PFSK-1 (cell line): ENCODE measurements around the gene NXPH1.

Experiments
- FOXP2 ChIP-seq: optimal IDR thresholded peaks from 2 replicates; pipeline ENCODE3; 2011; ENCODE audit warnings: borderline replicate concordance, control low read depth, inconsistent platforms; ENCODE audit not compliant: insufficient read depth; ENCODE audit errors: extremely low read length, extremely low read depth
- POLR2AphosphoS5 ChIP-seq: IDR thresholded peaks from 2 replicates; pipeline ENCODE4 v1.6.1; 2012; ENCODE audit warnings: low read depth, mild to moderate bottlenecking, control low read depth, low read length, moderate library complexity
- SIN3A ChIP-seq: IDR thresholded peaks from 2 replicates; pipeline ENCODE4 v1.6.1; 2012; ENCODE audit warnings: mild to moderate bottlenecking, low read length, moderate library complexity, borderline replicate concordance; ENCODE audit not compliant: insufficient read depth
- TAF1 ChIP-seq: IDR thresholded peaks from 2 replicates; pipeline ENCODE4 v1.6.1; 2012; ENCODE audit warnings: low read length, control low read depth, borderline replicate concordance; ENCODE audit not compliant: insufficient read depth
- TF ChIP-seq, protein P1 (sequence below), 2 experiments: IDR thresholded peaks; 2 replicates each; pipeline versions ENCODE4 v1.6.1 to v1.8.0; 2011 to 2012; ENCODE audit warnings: low read depth in 2 of 2, low read length in 2 of 2, control low read depth in 1 of 2, inconsistent platforms in 1 of 2, mild to moderate bottlenecking in 1 of 2, moderate library complexity in 1 of 2; ENCODE audit not compliant: insufficient read depth in 1 of 2

Gene NXPH1

DNA sequence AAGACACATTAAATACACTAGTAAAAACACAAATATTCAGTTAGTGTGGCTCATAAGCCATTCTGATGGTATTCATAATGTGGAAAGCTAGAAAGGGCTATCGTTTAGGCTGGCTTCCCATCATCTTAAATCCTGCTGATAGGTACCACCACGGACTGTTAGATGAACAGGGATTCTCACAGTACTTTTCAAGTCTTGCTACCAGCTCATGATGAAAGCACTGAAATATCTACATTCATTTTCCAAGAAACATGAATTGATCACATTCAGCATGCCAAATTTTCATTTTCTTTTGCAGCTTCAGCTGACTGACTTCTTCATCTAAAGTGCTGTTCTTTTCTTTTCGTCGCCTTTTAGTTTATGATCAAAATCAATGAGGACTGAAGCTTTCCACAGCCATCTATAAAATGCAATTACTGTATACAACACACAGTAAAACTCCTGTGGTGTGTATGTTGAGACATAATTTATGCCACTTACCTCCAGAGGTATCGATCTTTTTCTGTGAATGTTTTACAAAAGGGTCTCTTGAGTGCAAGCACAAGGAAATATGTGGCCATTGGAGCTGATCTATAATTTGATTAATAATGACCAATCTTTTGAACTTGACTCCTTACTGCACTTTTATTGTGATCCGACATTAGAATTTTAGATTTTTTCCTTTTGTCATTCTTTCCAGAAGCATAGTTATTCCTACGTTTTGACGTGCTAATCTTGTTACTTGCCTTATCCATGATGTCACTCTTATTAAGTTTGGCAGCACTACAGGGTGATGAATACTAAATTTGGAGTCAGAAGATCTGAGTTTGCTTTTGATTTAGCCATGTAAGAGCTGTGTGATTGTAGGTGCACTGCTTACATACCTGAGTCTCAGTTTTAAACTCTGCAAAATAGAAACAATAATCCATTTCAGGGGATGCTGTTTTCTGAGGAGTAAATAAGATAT is 58.4 kb downstream of the NXPH1 start:
- TF ChIP-seq SIN3A (no peak), POLR2AphosphoS5 (no peak), FOXP2 (no peak), TAF1 (no peak)
- TF ChIP-seq, protein P1, sequence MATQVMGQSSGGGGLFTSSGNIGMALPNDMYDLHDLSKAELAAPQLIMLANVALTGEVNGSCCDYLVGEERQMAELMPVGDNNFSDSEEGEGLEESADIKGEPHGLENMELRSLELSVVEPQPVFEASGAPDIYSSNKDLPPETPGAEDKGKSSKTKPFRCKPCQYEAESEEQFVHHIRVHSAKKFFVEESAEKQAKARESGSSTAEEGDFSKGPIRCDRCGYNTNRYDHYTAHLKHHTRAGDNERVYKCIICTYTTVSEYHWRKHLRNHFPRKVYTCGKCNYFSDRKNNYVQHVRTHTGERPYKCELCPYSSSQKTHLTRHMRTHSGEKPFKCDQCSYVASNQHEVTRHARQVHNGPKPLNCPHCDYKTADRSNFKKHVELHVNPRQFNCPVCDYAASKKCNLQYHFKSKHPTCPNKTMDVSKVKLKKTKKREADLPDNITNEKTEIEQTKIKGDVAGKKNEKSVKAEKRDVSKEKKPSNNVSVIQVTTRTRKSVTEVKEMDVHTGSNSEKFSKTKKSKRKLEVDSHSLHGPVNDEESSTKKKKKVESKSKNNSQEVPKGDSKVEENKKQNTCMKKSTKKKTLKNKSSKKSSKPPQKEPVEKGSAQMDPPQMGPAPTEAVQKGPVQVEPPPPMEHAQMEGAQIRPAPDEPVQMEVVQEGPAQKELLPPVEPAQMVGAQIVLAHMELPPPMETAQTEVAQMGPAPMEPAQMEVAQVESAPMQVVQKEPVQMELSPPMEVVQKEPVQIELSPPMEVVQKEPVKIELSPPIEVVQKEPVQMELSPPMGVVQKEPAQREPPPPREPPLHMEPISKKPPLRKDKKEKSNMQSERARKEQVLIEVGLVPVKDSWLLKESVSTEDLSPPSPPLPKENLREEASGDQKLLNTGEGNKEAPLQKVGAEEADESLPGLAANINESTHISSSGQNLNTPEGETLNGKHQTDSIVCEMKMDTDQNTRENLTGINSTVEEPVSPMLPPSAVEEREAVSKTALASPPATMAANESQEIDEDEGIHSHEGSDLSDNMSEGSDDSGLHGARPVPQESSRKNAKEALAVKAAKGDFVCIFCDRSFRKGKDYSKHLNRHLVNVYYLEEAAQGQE (IDR thresholded peaks at IDR 0.05; ENCODE audit: insufficient read depth in 1 of 2, low read depth in 2 of 2, low read length in 2 of 2) = no peak

DNA sequence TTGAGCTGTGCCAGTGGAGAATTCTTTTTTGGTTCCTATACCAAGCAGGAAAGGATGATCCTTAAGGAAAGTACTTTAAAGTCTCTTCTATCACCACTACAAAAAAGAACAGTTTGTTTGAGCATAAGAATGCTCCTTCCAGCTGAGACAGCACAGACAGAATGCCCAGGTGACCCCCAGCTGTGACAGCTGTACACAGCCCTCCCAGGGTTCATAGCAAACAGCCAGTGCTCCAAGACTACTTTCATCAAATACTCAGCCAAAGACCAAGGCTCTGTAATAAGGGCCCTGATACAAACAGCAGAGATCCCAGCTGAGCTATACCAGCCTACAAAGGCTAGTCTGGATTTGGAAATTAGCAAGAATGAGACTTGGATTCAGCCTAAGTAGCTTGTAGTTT is 65.7 kb downstream of the NXPH1 start:
- TF ChIP-seq FOXP2 (no peak), SIN3A (no peak)

DNA sequence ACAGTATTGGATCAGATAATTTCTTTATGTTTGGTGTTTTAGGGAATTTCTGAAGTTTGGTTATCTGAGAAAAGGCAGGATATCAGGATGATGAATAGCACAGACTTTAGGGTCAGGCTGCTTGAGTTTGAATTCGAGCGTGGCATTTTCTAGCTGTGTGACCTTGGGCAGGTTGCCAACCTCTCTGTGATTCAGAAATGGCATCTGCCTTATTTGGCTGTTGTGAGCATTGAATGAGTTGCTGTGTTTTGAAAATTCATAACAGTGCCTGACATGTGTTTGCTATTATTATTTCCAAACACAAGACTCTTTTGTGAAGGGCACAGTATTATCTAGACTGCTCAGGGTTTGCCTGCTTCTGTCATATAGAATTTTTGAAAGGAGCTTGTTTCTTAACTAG is 66.9 kb downstream of the NXPH1 start:
- no peak for TF ChIP-seq FOXP2
- no peak for TF ChIP-seq POLR2AphosphoS5
- TF ChIP-seq, protein P1 (IDR thresholded peaks at IDR 0.05; ENCODE audit: insufficient read depth in 1 of 2, low read depth in 2 of 2, low read length in 2 of 2) = no peak
- no peak for TF ChIP-seq SIN3A
- no peak for TF ChIP-seq TAF1

DNA sequence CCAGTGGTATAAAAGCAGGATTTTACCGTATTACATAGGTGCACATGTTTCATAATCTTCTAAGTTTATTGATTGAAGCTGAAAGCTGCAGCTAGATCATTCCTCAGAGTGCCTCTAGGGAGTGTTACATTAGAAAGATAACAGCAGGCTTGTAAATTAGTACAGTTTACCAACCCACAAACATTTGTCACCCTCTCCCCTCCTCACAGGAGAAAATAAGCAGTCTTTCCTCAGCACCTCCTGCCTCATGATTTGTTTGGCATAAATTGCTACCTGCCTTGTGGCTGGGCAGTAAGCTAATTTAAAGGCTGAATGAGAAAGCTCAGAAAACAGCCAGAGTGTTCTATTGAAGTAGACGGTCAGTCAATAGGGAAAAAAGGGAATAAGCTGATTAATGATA is 74.2 kb downstream of the NXPH1 start:
- TF ChIP-seq FOXP2 = no peak

DNA sequence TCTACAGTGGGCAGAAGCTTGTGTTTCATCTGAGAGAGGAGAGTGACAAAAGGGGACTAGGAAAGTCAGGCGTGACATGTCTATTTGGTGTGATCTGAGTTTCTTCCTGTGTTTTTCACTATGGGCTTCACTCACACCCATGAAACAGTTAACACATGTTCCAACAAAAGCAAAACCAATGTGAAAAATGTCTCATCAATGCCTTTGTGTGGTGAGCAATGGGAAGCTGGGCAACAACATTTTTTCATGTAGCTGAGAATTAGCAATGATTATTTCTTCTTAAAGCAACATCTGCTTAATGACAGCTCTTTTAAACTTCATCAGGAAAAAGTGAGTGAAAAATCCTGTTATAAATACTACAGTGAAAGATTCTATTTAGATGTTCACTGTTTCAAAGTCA is 76.2 kb downstream of the NXPH1 start:
- TF ChIP-seq POLR2AphosphoS5 (no peak), SIN3A (no peak), TAF1 (no peak), FOXP2 (no peak)
- TF ChIP-seq, protein P1 (IDR thresholded peaks at IDR 0.05; ENCODE audit: insufficient read depth in 1 of 2, low read depth in 2 of 2, low read length in 2 of 2) = no peak

DNA sequence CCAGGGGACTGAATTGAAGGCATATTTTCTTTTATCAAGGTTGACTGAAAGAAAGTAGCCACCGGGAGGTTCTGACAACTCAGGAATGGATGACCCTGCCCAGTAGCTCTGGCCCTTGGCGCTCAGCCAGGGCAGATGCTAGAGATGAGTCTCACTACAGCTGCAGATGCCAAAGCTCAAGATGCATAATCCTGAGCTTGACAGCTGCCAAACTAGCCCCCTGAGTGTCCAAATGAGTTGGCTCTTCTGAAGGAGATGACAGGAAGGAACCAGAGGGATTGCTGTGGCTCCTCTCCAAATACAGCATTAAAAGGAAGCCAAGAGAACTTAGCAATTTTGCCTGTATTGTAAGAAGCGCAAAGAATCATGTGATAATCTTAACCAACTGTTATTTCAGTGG is 78.4 kb downstream of the NXPH1 start:
- TF ChIP-seq POLR2AphosphoS5 (no peak), SIN3A (no peak), FOXP2 (no peak), TAF1 (no peak)
- TF ChIP-seq, protein P1 (IDR thresholded peaks at IDR 0.05; ENCODE audit: insufficient read depth in 1 of 2, low read depth in 2 of 2, low read length in 2 of 2) = no peak
